GM23248 (cell line): ENCODE measurements around the gene PLXDC2. TPM values are rescaled to one million over a fixed set of nuclear protein-coding genes. Genes with fewer than 3 reads are reported as not detected.

Source experiments
- DNase-seq: peaks from one replicate; pipeline ENCODE4 v3.0.0-alpha.2; 2015
- H2AFZ ChIP-seq: fragments of 200-600 bp; sonication (generic); 2 replicates; pipeline ENCODE4 v1.6.1; 2016; ENCODE audit warnings: antibody characterized with exemption
- H3F3A ChIP-seq: fragments of 200-600 bp; sonication (generic); 2 replicates; pipeline ENCODE4 v1.6.1; 2016; ENCODE audit warnings: mild to moderate bottlenecking, antibody characterized with exemption, mixed run types; ENCODE audit not compliant: insufficient read depth
- H3K27ac ChIP-seq: fragments of 200-600 bp; sonication (generic); 2 replicates; pipeline ENCODE4 v1.5.1; 2016; ENCODE audit warnings: mild to moderate bottlenecking
- H3K27me3 ChIP-seq: fragments of 200-600 bp; sonication (generic); replicated peaks from 2 replicates; pipeline ENCODE4 v1.6.1; 2016; ENCODE audit warnings: mild to moderate bottlenecking; ENCODE audit not compliant: insufficient read depth
- H3K36me3 ChIP-seq: fragments of 200-600 bp; sonication (generic); 2 replicates; pipeline ENCODE4 v1.6.1; 2016; ENCODE audit warnings: low read depth, mild to moderate bottlenecking
- H3K4me1 ChIP-seq: fragments of 200-600 bp; sonication (generic); 2 replicates; pipeline ENCODE4 v1.6.1; 2016; ENCODE audit warnings: mild to moderate bottlenecking; ENCODE audit not compliant: insufficient read depth
- H3K4me2 ChIP-seq: fragments of 200-600 bp; sonication (generic); one replicate; pipeline ENCODE4 v1.6.1; 2016; ENCODE audit warnings: mild to moderate bottlenecking; ENCODE audit not compliant: unreplicated experiment
- H3K4me3 ChIP-seq: fragments of 200-600 bp; sonication (generic); 2 replicates; pipeline ENCODE4 v1.5.1; 2016; ENCODE audit warnings: mild to moderate bottlenecking
- H3K79me2 ChIP-seq: fragments of 200-600 bp; sonication (generic); 2 replicates; pipeline ENCODE4 v1.6.1; 2016; ENCODE audit warnings: mild to moderate bottlenecking; ENCODE audit not compliant: insufficient read depth
- H3K9ac ChIP-seq: fragments of 200-600 bp; sonication (generic); 2 replicates; pipeline ENCODE4 v1.6.1; 2016; ENCODE audit warnings: mild to moderate bottlenecking
- H3K9me2 ChIP-seq: fragments of 200-600 bp; sonication (generic); 2 replicates; pipeline ENCODE4 v1.6.1; 2016; ENCODE audit warnings: mixed run types, mild to moderate bottlenecking, moderate library complexity; ENCODE audit not compliant: insufficient read depth
- H3K9me3 ChIP-seq: fragments of 200-600 bp; sonication (generic); one replicate; pipeline ENCODE4 v1.6.1; 2017; ENCODE audit warnings: low read depth
- H4K20me1 ChIP-seq: fragments of 200-600 bp; sonication (generic); 2 replicates; pipeline ENCODE4 v1.6.0; 2016; ENCODE audit not compliant: insufficient read depth
- EZH2 ChIP-seq: fragments of 200-600 bp; sonication (generic); IDR thresholded peaks from 2 replicates; pipeline ENCODE4 v1.6.1; 2018; ENCODE audit warnings: antibody characterized with exemption, mild to moderate bottlenecking; ENCODE audit not compliant: insufficient read depth, poor library complexity, severe bottlenecking
- EZH2phosphoT487 ChIP-seq: fragments of 200-600 bp; sonication (generic); IDR thresholded peaks from 2 replicates; pipeline ENCODE4 v1.6.1; 2018; ENCODE audit warnings: antibody characterized with exemption, moderate library complexity, mild to moderate bottlenecking, low read depth; ENCODE audit not compliant: insufficient read depth
- WGBS, 2 experiments: methylation state at CpG; one replicate each; pipeline ENCODE4 v1.1.6; 2015 to 2017; ENCODE audit warnings: low lambda C conversion rate in 2 of 2, low coverage in 1 of 2; ENCODE audit errors: missing lambda C conversion rate in 2 of 2; 5-methylcytosine and 5-hydroxymethylcytosine counted together
- in situ Hi-C: fragments of 300-500 bp; cut with MboI; formaldehyde crosslinking; loops from 2 replicates; pipeline ENCODE4 v1.15.0; 2020
- polyA plus RNA-seq: library from polyadenylated mRNA; unstranded; fragments of >200 nt; fragmentation: Nextera tagmentation; extraction: Ambion mirVana; gene quantifications from 2 replicates; pipeline ENCODE4 v1.2.1, GENCODE V29; 2016
- total RNA-seq: library from RNA; depleted of rRNA; stranded (reverse); fragments of >200 nt; shearing (Covaris generic); gene quantifications from 2 replicates; pipeline ENCODE4 v1.2.3, GENCODE V29; 2014

Gene PLXDC2
- total and polyA plus RNA-seq, 2 experiments from 2014 or later, result 0.81 to 2.3 TPM

GRCh38 chr10:19970717-19971116 is 154.5 kb downstream of the PLXDC2 start:
- no peak overlapping the region for H3K27ac ChIP-seq
- H3K36me3 ChIP-seq, result no peaks in the 10 kb centered on the region
- in situ Hi-C loops, result no loop called here
- H2AFZ ChIP-seq, result no peak overlapping the region
- H3K9me3 ChIP-seq, result no peaks in the 10 kb centered on the region
- no peak overlapping the region for H3K4me2 ChIP-seq
- no peaks in the 10 kb centered on the region for H3K9me2 ChIP-seq
- TF ChIP-seq EZH2, result no peak
- TF ChIP-seq EZH2phosphoT487, result no peak
- H3K4me1 ChIP-seq, result no peaks in the 10 kb centered on the region
- no peak overlapping the region for H3K4me3 ChIP-seq
- H3K27me3 ChIP-seq, result no peaks in the 10 kb centered on the region
- no peaks in the 10 kb centered on the region for H3K79me2 ChIP-seq
- H3F3A ChIP-seq, result no peaks in the 10 kb centered on the region
- H3K9ac ChIP-seq, result no peak overlapping the region
- 40 to 43% methylated on average over 4 of the region's 4 CpGs for WGBS, 2 experiments
- no peak for DNase-seq
- H4K20me1 ChIP-seq, result no peaks in the 10 kb centered on the region

GRCh38 chr10:19971343-19972052 is 155.3 kb downstream of the PLXDC2 start:
- Histone ChIP-seq H3K9me3 (no peaks in the 10 kb centered on the region), H3K36me3 (no peaks in the 10 kb centered on the region), H3K79me2 (no peaks in the 10 kb centered on the region), H4K20me1 (no peaks in the 10 kb centered on the region), H3K27ac (no peak overlapping the region), H3K9me2 (no peaks in the 10 kb centered on the region), H3K4me1 (no peaks in the 10 kb centered on the region), H2AFZ (no peak overlapping the region), H3K9ac (no peak overlapping the region), H3K27me3 (no peaks in the 10 kb centered on the region), H3K4me3 (no peak overlapping the region), H3K4me2 (no peak overlapping the region), H3F3A (no peaks in the 10 kb centered on the region)
- WGBS, 2 experiments, result 39 to 48% methylated on average over 9 of the region's 9 CpGs
- TF ChIP-seq EZH2 (no peak), EZH2phosphoT487 (no peak)
- no peak for DNase-seq
- in situ Hi-C loops, result no loop called here

DNA sequence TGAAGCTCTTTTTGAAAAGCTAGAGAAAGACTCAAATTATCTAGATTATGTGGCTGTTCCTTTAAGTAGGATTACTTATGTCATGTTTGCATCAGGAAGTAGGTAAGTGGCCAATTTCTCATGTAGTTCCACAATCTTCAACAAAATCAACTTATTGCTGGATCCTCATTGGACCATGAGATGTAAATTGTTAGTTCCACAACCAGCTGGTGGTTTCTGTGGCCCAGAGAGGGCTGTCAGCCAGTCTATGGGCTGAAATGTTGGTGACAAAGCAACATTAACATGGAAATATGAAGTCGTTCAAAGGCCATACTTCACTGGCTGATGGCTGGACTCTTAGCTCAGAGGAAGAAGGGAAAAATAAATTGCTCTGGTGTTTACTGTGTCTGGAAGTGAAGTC is 157.9 kb downstream of the PLXDC2 start:
- no peaks in the 10 kb centered on the region for H3K4me1 ChIP-seq
- TF ChIP-seq EZH2, result no peak
- TF ChIP-seq EZH2phosphoT487, result no peak
- DNase-seq, result no peak
- WGBS, 2 experiments, result 19 to 38% methylated on average over 1 of the region's 1 CpG
- no peak overlapping the region for H3K4me3 ChIP-seq
- no peaks in the 10 kb centered on the region for H3K36me3 ChIP-seq
- H3K27ac ChIP-seq, result no peak overlapping the region
- no peak overlapping the region for H3K4me2 ChIP-seq
- no peaks in the 10 kb centered on the region for H3K27me3 ChIP-seq
- in situ Hi-C loops, result no loop called here
- H3F3A ChIP-seq, result no peaks in the 10 kb centered on the region
- H3K9me2 ChIP-seq, result no peaks in the 10 kb centered on the region
- H3K9ac ChIP-seq, result no peak overlapping the region
- H3K9me3 ChIP-seq, result no peaks in the 10 kb centered on the region
- no peaks in the 10 kb centered on the region for H4K20me1 ChIP-seq
- H2AFZ ChIP-seq, result no peak overlapping the region
- H3K79me2 ChIP-seq, result no peaks in the 10 kb centered on the region

- no peaks in the 10 kb centered on the region for H3K4me1 ChIP-seq
- WGBS, 2 experiments, result 36 to 51% methylated on average over 2 of the region's 2 CpGs
- H3K9me2 ChIP-seq, result no peaks in the 10 kb centered on the region
- no peaks in the 10 kb centered on the region for H3K79me2 ChIP-seq
- H3K27me3 ChIP-seq, result no peaks in the 10 kb centered on the region
- no peaks in the 10 kb centered on the region for H3K9me3 ChIP-seq
- TF ChIP-seq EZH2phosphoT487 (no peak), EZH2 (no peak)
- in situ Hi-C loops, result no loop called here
- no peak overlapping the region for H3K9ac ChIP-seq
- H3K36me3 ChIP-seq, result no peaks in the 10 kb centered on the region
- DNase-seq, result no peak
- no peak overlapping the region for H2AFZ ChIP-seq
- H3K4me3 ChIP-seq, result no peak overlapping the region
- H3F3A ChIP-seq, result no peaks in the 10 kb centered on the region
- H3K27ac ChIP-seq, result no peak overlapping the region
- H3K4me2 ChIP-seq, result no peak overlapping the region
- no peaks in the 10 kb centered on the region for H4K20me1 ChIP-seq
These were observed 158.3 kb downstream of the PLXDC2 start for GRCh38 chr10:19974554-19974953.

DNA sequence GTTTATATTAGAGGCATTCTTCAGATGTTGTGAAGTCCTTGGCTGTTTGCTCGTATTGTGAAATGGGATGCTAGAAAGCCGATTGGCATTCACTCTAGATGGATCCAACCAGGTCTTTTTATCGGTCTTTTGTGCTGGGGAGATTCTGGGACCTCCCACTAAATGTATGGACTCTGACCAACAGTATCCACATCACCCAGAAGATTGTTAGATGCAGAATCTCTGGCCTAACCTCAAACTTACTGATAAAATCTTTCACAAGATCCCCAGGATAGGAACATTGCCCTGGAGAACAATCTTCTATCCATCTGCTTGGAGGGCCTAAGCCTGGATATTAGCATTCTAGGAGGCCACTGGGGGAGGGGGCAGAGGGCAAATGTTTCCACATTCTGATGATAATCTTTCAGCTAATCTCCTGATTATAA is 160.9 kb downstream of the PLXDC2 start:
- TF ChIP-seq EZH2phosphoT487, result no peak
- TF ChIP-seq EZH2, result no peak
- H3K36me3 ChIP-seq, result no peaks in the 10 kb centered on the region
- H3K9me2 ChIP-seq, result no peaks in the 10 kb centered on the region
- H4K20me1 ChIP-seq, result no peaks in the 10 kb centered on the region
- H3K79me2 ChIP-seq, result no peaks in the 10 kb centered on the region
- no peak overlapping the region for H3K9ac ChIP-seq
- no peaks in the 10 kb centered on the region for H3K4me1 ChIP-seq
- no peaks in the 10 kb centered on the region for H3K27me3 ChIP-seq
- H3K4me2 ChIP-seq, result no peak overlapping the region
- no peak for DNase-seq
- 43 to 55% methylated on average over 3 of the region's 3 CpGs for WGBS, 2 experiments
- H2AFZ ChIP-seq, result no peak overlapping the region
- H3K27ac ChIP-seq, result no peak overlapping the region
- no peaks in the 10 kb centered on the region for H3F3A ChIP-seq
- in situ Hi-C loops, result no loop called here
- H3K4me3 ChIP-seq, result no peak overlapping the region
- no peaks in the 10 kb centered on the region for H3K9me3 ChIP-seq
